Fibroblast of the conjunctiva (primary cell): ENCODE data around the gene CTNNBL1.

ENCODE experiments used
- DNase-seq: peaks from one replicate; pipeline ENCODE4 v3.0.0-alpha.2; 2010; ENCODE audit warnings: low read depth

The CTNNBL1 gene

GRCh38 chr20:37919389-37920040, 225.7 kb downstream of the CTNNBL1 start:
- DNase-seq: no peak

GRCh38 chr20:37920270-37920669, 226.4 kb downstream of the CTNNBL1 start:
- DNase-seq: no peak

GRCh38 chr20:37920679-37921322, 227.0 kb downstream of the CTNNBL1 start:
- DNase-seq: no peak

- no peak for DNase-seq
Observed at GRCh38 chr20:37921341-37921929, 227.6 kb downstream of the CTNNBL1 start.
